CD14-positive monocyte (primary cell): ENCODE measurements around the gene SNAP29. TPM values are rescaled to one million over a fixed set of nuclear protein-coding genes. Genes with fewer than 3 reads are reported as not detected.

ENCODE experiments used
- DNase-seq, 3 donors: peaks; one replicate each; pipeline ENCODE4 v3.0.0-alpha.2; 2011 to 2022
- H2AFZ ChIP-seq: 2 replicates; pipeline ENCODE4 v1.6.0; 2012; ENCODE audit warnings: mild to moderate bottlenecking, low read depth, low read length, inconsistent platforms; ENCODE audit not compliant: insufficient read depth, poor library complexity, severe bottlenecking
- H3K27ac ChIP-seq, 2 donors: 1 replicate in 1 of 2; 2 replicates in 1 of 2; pipeline ENCODE4 v1.5.1; 2012 to 2013; ENCODE audit warnings: low read length in 2 of 2, control low read depth in 1 of 2, inconsistent platforms in 1 of 2, low read depth in 1 of 2, mild to moderate bottlenecking in 1 of 2
- H3K27me3 ChIP-seq, 2 donors: one replicate each; pipeline versions ENCODE4 v1.6.0 to v1.6.1; 2011 to 2013; ENCODE audit warnings: low read length in 2 of 2; ENCODE audit not compliant: control insufficient read depth in 2 of 2, insufficient read depth in 2 of 2
- H3K36me3 ChIP-seq, 2 donors: replicated peaks in 1 of 2; 1 replicate in 1 of 2; 2 replicates in 1 of 2; pipeline versions ENCODE4 v1.5.1 to v1.6.1; 2012 to 2013; ENCODE audit warnings: low read length in 2 of 2, control low read depth in 1 of 2, inconsistent platforms in 1 of 2, mild to moderate bottlenecking in 1 of 2; ENCODE audit not compliant: insufficient read depth in 2 of 2, control insufficient read depth in 1 of 2
- H3K4me1 ChIP-seq, 2 donors: 1 replicate in 1 of 2; 2 replicates in 1 of 2; pipeline versions ENCODE4 v1.5.1 to v1.6.1; 2012 to 2013; ENCODE audit warnings: low read length in 2 of 2, control low read depth in 1 of 2, inconsistent platforms in 1 of 2, mild to moderate bottlenecking in 1 of 2, moderate library complexity in 1 of 2; ENCODE audit not compliant: insufficient read depth in 2 of 2, control insufficient read depth in 1 of 2
- H3K4me2 ChIP-seq: replicated peaks from 2 replicates; pipeline ENCODE3; 2012; ENCODE audit warnings: low read length, moderate library complexity, mild to moderate bottlenecking; ENCODE audit not compliant: poor library complexity, severe bottlenecking; ENCODE audit errors: extremely low read depth
- H3K4me3 ChIP-seq, 3 experiments: fragments of 200-600 bp in 1 of 3; sonication (generic) in 1 of 3; replicated peaks in 1 of 3; 1 replicate in 2 of 3; 2 replicates in 1 of 3; pipeline ENCODE4 v1.5.1; 2011 to 2013; ENCODE audit warnings: low read length in 3 of 3, mild to moderate bottlenecking in 3 of 3, control low read depth in 2 of 3, low read depth in 2 of 3, inconsistent platforms in 1 of 3, moderate library complexity in 1 of 3
- H3K79me2 ChIP-seq: 2 replicates; pipeline ENCODE4 v1.6.0; 2012; ENCODE audit warnings: mild to moderate bottlenecking, control low read depth, inconsistent platforms, low read length, moderate library complexity; ENCODE audit not compliant: insufficient read depth
- H3K9ac ChIP-seq: 2 replicates; pipeline ENCODE4 v1.6.0; 2017; ENCODE audit warnings: low read length, mild to moderate bottlenecking; ENCODE audit not compliant: insufficient read depth, poor library complexity, severe bottlenecking
- H3K9me3 ChIP-seq, 2 donors: replicated peaks in 1 of 2; 1 replicate in 1 of 2; 2 replicates in 1 of 2; pipeline versions ENCODE4 v1.5.1 to v1.6.1; 2012 to 2013; ENCODE audit warnings: low read length in 2 of 2, control low read depth in 1 of 2; ENCODE audit not compliant: control insufficient read depth in 1 of 2, insufficient read depth in 1 of 2
- H4K20me1 ChIP-seq: 2 replicates; pipeline ENCODE4 v1.6.0; 2012; ENCODE audit warnings: mild to moderate bottlenecking, low read length, control low read depth, moderate library complexity; ENCODE audit not compliant: insufficient read depth
- H3K27ac Mint-ChIP-seq, 7 donors: one replicate each; pipeline ENCODE4 v1.8.0; 2020; ENCODE audit warnings: mild to moderate bottlenecking in 7 of 7, mixed read lengths in 7 of 7, moderate library complexity in 6 of 7, inconsistent platforms in 2 of 7
- H3K27me3 Mint-ChIP-seq, 3 donors: one replicate each; pipeline ENCODE4 v1.8.0; 2021 to 2022; ENCODE audit warnings: low read depth in 3 of 3, mild to moderate bottlenecking in 3 of 3, mixed read lengths in 3 of 3, moderate library complexity in 3 of 3, inconsistent platforms in 1 of 3
- H3K36me3 Mint-ChIP-seq, 2 donors: one replicate each; pipeline ENCODE4 v1.8.0; 2020; ENCODE audit warnings: mixed read lengths in 2 of 2, inconsistent platforms in 1 of 2, mild to moderate bottlenecking in 1 of 2
- H3K4me1 Mint-ChIP-seq: one replicate; pipeline ENCODE4 v1.8.0; 2020; ENCODE audit warnings: mild to moderate bottlenecking, mixed read lengths
- H3K4me3 Mint-ChIP-seq, 2 donors: one replicate each; pipeline ENCODE4 v1.8.0; 2020; ENCODE audit warnings: mild to moderate bottlenecking in 2 of 2, mixed read lengths in 2 of 2, moderate library complexity in 1 of 2
- H3K9me3 Mint-ChIP-seq, 7 donors: one replicate each; pipeline ENCODE4 v1.8.0; 2020 to 2022; ENCODE audit warnings: mixed read lengths in 7 of 7, mild to moderate bottlenecking in 6 of 7, moderate library complexity in 6 of 7, inconsistent platforms in 2 of 7
- CTCF ChIP-seq: fragments of 200-600 bp; IDR thresholded peaks from one replicate; pipeline ENCODE4 v1.8.0; 2022; ENCODE audit warnings: antibody characterized with exemption, mild to moderate bottlenecking
- WGBS: methylation state at CpG from one replicate; pipeline ENCODE4 v1.1.5; 2013; ENCODE audit warnings: missing lambda C conversion rate; ENCODE audit not compliant: insufficient coverage; 5-methylcytosine and 5-hydroxymethylcytosine counted together
- intact Hi-C, 2 donors: fragments of 100-400 bp; cut with micrococcal nuclease; formaldehyde crosslinking; loops; one replicate each; pipeline versions ENCODE4 v1.15.0 to v1.15.1; 2023
- polyA plus RNA-seq, 3 donors: library from polyadenylated mRNA; depleted of rRNA in 1 of 3; unstranded in 2 of 3; stranded (reverse) in 1 of 3; fragments of 300-500 nt in 2 of 3; fragments of >200 nt in 1 of 3; fragmentation: Illumina TruSeq in 2 of 3; gene quantifications; 1 replicate in 2 of 3; 2 replicates in 1 of 3; pipeline ENCODE4 v1.2.3, GENCODE V29; 2012 to 2021

SNAP29 gene
- polyA plus RNA-seq, 3 donors = 22.3 to 32.8 (median 28.9) TPM

GRCh38 chr22:20881869-20882815 is 23.3 kb downstream of the SNAP29 start:
- Mint-ChIP-seq H3K4me3 (no peak overlapping the region), H3K27ac (peak overlapping the region in 3 of 7 donors; percentile 16 to 74 (median 38)), H3K36me3 (peaks cover 59 to 82% of the 10 kb centered on the region in 2 donors), H3K27me3 (peaks cover 0 to 3% (median 2%) of the 10 kb centered on the region in 3 donors), H3K9me3 (no peaks in the 10 kb centered on the region), H3K4me1 (peaks cover 8% of the 10 kb centered on the region)
- Histone ChIP-seq H3K27me3 (no peaks in the 10 kb centered on the region), H3K4me3 (no peak overlapping the region), H3K79me2 (no peaks in the 10 kb centered on the region), H2AFZ (no peak overlapping the region), H3K9ac (no peak overlapping the region), H3K27ac (no peak overlapping the region), H3K36me3 (peaks cover 59 to 83% of the 10 kb centered on the region in 2 donors), H3K4me1 (peaks cover 3 to 4% of the 10 kb centered on the region in 2 donors), H3K9me3 (no peaks in the 10 kb centered on the region), H4K20me1 (peaks cover 4% of the 10 kb centered on the region), H3K4me2 (no peak overlapping the region)
- intact Hi-C loops = loop anchor here (5.0 to 10.0 kb wide), 3 partner anchors 35 to 133 kb away; partner anchors contain the start of genes CRKL (in 1 of the 2) and P2RX6 (in 1 of the 2)
- DNase-seq = no peak
- no peak for TF ChIP-seq CTCF
- 96% methylated on average over 6 of the region's 9 CpGs for WGBS

GRCh38 chr22:20882855-20883254 is 24.0 kb downstream of the SNAP29 start:
- intact Hi-C loops = loop anchor here (5.0 to 10.0 kb wide), 3 partner anchors 34 to 132 kb away; partner anchors contain the start of genes CRKL (in 1 of the 2) and P2RX6 (in 1 of the 2)
- Histone ChIP-seq H4K20me1 (peaks cover 4% of the 10 kb centered on the region), H3K4me1 (peaks cover 3 to 4% of the 10 kb centered on the region in 2 donors), H3K36me3 (peaks cover 59 to 83% of the 10 kb centered on the region in 2 donors), H2AFZ (no peak overlapping the region), H3K9ac (no peak overlapping the region), H3K9me3 (no peaks in the 10 kb centered on the region), H3K27ac (no peak overlapping the region), H3K4me2 (no peak overlapping the region), H3K4me3 (no peak overlapping the region), H3K79me2 (no peaks in the 10 kb centered on the region), H3K27me3 (no peaks in the 10 kb centered on the region)
- no peak for DNase-seq
- Mint-ChIP-seq H3K36me3 (peaks cover 60 to 82% of the 10 kb centered on the region in 2 donors), H3K27me3 (peaks cover 0 to 3% (median 2%) of the 10 kb centered on the region in 3 donors), H3K9me3 (no peaks in the 10 kb centered on the region), H3K4me3 (no peak overlapping the region), H3K27ac (peak overlapping the region in 1 of 7 donors; percentile 31), H3K4me1 (peaks cover 8% of the 10 kb centered on the region)
- no peak for TF ChIP-seq CTCF
- no CpG with 5 or more reads among the region's 6 CpGs for WGBS
